ENCODE measurements around the gene TRAF4.
A peak's percentile ranks its signal among the peaks of the same experiment; 100 is the strongest.
"Not testable (repeated sequence)": the region's sequence is repeated elsewhere in the genome, so short reads cannot be mapped to it uniquely, and the experiment has no call there.

The TRAF4 gene

DNA sequence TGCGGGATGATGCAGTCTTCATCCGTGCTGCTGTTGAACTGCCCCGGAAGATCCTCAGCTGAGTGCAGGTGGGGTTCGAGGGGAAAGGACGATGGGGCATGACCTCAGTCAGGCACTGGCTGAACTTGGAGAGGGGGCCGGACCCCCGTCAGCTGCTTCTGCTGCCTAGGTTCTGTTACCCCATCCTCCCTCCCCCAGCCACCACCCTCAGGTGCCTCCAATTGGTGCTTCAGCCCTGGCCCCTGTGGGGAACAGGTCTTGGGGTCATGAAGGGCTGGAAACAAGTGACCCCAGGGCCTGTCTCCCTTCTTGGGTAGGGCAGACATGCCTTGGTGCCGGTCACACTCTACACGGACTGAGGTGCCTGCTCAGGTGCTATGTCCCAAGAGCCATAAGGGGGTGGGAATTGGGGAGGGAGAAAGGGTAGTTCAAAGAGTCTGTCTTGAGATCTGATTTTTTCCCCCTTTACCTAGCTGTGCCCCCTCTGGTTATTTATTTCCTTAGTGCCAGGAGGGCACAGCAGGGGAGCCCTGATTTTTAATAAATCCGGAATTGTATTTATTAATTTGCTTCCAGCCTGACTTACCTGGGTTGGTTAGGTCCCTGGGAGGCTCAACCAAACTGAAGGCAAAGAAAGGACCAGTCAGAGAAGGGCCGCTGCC lies 5.8 kb downstream of the TRAF4 start:
- no peak for DNase-seq

DNA sequence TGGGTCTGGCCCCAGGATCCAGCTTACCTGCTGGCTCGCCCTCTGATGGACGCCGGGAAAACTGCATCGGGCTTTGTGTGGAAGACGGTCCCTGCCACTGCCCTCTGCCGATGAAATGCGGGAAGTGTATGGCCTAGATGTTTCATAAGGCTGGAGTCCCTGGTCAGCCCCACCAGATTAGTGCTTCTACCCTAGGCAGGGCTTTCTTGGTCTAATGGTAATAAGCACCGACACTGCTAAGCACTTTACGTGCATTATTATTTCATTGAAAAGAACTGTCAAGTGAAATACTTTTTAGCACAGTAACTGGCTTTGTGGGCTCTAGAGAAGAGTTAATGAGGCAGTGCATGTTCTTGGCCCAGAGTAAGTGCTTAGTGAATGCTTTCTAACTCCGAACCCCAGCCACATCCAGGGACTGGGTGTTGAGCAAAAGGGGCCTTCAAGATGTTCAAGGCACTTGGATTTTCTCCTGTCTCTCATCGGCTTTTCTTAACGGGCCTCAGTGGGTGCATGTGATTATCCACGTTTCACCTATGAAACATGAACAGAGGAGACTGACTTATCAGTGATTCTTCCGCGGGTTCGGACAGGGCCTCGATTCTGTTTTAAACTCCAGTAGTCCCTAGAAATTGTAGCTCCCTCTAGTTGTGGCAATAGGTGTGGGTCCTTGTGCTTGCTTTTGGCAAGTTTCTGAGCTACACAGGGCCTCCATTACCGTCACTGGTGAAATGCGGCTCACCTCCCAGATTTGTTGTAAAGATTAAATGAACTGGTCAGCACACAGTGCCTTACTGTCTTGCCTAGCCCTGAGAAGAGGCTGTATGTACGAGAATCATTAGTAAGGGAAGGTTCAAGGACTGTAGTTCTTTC lies 6.6 kb downstream of the TRAF4 start:
- peak; percentile 86 for DNase-seq

DNA sequence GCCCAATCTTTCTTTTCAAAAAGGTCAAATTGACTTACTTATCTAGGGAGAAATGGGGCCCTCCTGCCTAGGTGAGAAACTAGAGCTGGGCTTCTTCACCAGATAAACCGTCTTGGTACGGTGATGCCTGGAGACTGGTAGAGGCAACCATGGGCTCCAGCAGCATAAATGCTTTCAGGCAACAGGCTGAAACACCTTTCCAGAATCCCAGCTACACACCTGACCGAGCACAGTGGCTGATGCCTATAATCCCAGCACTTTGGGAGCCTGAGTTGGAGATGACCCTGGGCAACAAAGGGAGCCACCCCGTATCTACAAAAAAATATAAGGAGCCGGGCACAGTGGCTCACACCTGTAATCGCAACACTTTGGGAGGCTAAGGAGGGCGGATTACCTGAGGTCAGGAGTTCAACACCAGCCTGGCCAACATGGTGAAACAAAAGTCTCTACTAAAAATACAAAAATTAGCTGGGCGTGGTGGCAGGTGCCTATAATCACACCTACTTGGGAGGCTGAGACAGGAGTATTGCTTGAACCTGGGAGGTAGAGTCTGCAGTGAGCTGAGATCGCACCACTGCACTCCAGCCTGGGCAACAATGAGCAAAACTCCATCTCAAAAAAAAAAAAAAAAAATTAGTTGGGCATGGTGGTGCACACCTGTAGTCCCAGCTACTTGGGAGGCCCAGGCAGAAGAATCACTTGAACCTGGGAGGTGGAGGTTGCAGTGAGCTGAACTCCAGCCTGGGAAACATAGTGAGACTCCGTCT lies 8.0 kb downstream of the TRAF4 start:
- no peak for DNase-seq

- no peak for DNase-seq
These were observed 11.7 kb downstream of the TRAF4 start for GRCh38 chr17:28755486-28755885.

- DNase-seq, result no peak
These were observed 12.4 kb downstream of the TRAF4 start for GRCh38 chr17:28756049-28756804.

- no peak for DNase-seq
These were observed 14.8 kb downstream of the TRAF4 start for GRCh38 chr17:28758411-28759121.

- DNase-seq, result no peak
These were observed 15.6 kb downstream of the TRAF4 start for GRCh38 chr17:28759256-28759865.

DNA sequence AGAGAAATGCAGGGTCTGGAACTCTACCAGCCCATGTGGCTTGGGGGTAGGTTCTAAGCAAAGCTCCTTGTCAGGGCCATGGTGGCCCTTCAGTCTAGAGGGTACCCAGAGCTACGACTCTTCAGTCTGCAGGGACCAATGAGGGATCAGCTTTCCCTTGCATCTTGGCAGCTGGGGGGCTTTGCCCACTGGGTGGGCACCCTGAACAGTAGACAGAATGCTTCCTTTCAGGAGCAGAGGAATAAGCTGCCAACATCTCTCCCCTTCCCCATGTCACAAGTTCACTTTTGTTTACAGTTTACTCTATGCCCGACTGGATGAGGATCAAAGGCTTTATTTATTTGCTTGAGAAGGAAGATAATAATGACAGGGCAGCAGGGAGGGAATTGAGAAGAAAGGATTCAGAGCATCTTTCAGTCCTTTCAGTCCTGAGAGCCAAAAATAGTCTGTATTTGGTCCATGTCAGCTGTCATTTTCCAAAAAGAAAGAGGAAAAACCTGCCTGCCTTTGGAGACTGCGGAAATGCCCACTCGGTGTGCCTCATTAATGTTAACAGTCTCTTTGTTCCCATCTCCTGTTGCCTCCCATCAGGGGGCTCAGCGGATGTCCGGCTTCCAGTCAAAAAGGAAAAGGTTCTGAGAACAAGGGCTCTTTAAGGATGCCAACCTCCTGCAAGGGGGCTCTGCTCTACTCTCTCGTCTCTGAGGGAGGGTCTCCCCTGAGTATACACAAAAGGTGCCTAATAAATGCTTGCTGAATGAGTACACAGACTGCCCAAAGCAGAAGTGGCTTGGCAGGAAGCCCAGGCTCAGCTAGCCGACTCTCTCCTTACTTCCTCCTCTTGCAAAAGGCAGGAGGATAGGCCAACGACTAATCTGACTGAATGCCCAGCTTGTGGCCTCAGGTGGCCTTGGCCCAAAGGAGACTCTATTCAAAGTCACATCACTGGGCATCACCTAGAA lies 17.1 kb downstream of the TRAF4 start:
- no peak for DNase-seq

DNA sequence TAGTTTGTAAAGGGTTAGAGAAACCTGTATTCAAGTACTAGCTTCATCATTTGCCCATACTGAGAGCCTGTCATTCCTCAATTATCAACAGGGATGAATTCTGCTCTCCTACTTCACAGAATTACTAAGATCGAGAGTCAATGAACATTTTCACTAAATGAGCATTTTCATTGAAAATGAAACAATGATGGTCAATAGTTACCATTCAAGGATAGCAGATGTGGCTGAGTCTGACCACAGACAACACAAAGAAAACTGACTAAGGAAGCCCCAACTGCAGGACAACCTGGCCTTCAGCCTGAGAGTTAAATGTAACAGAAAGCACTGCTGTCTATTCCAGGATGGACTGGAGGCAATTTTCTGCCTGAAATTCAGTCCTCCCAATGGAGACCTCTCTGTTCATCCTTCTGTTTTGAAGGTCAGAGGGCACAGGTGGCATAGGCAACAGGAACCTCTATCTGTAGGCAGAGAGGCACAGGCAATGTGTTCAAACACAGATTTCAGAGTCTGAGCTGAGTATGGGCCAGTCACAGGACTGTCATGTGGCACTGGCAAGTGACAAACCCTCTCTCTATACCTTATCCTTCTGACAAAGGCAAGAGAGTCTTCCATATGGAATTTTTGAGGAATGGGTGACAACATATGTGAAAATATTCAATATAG lies 19.5 kb downstream of the TRAF4 start:
- no peak for DNase-seq

DNA sequence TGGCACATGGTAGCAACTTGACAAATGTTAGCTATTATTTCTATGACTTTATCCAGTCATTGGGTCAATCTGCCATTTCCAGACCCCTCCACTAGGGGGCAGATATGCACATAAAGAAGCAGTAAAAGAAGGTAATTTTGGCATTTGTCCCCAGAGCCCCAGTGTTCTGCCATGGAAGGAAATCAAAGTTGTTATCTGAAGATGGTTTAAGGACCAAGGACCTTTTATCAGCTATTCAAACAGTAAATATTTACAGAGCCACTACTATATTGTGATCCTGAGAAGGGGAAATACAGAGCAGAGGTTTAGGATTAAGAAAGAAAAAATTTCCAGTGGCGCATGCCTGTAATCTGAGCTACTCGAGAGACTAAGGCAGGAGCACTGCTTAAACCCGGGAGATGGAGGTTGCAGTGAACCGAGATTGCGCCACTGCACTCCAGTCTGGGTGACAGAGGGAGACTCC lies 20.0 kb downstream of the TRAF4 start:
- peak; percentile 53 for DNase-seq

GRCh38 chr17:28765038-28765437 lies 21.2 kb downstream of the TRAF4 start:
- no peak for DNase-seq

- no peak for DNase-seq
These were observed 29.9 kb downstream of the TRAF4 start for GRCh38 chr17:28773736-28774135.

- no peak for DNase-seq
These were observed 30.4 kb downstream of the TRAF4 start for GRCh38 chr17:28774206-28774605.

DNA sequence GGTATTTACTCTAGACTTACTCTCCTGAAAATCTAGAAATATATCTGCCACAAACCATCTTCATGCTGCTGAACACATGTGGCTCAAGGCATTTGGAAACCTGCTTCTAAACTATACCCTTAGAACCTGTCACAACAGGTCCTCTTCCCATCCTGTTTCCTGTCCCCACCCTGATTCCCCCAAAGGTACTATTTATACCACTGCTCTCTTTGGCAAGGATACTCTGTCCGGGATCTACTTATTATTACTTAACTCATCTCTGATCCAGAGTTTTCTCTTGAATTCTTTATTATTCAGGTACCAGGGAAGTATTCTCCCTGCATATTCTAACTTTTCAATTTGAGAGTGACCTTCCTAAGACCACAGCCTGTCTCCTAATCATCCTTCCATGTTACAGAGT lies 33.4 kb downstream of the TRAF4 start:
- DNase-seq, result no peak

- DNase-seq, result not testable (repeated sequence)
These were observed 35.8 kb downstream of the TRAF4 start for GRCh38 chr17:28779601-28780000.

DNA sequence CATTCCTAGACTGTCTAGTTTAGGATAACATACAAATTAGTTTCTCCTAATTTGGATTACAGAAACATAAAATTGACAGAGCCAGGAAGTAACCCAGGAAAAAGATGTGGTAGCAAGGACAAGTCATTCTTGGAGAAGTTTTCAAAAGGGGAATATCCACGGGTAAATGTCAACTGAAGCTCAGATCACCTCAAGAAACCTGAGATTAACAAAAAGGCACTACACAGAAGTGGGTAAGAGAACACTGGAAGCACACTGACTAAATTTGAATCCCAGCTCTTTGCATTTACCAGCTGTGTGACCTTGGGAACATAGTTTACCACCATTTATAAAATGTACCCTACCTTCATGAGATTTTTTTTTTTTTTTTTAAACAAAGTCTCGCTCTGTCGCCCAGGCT lies 39.4 kb downstream of the TRAF4 start:
- DNase-seq, result no peak

GRCh38 chr17:28788100-28788499 lies 44.3 kb downstream of the TRAF4 start:
- no peak for DNase-seq

- no peak for DNase-seq
These were observed 49.3 kb downstream of the TRAF4 start for GRCh38 chr17:28792877-28793661.
